CD4-positive, alpha-beta T cell treated with Interleukin-15 for 1 hour (primary cell): Measurements from ENCODE around the gene MAPT.
"Not testable (repeated sequence)": the region's sequence is repeated elsewhere in the genome, so short reads cannot be mapped to it uniquely, and the experiment has no call there.

Experiments used
- DNase-seq: peaks from one replicate; pipeline ENCODE4 v3.0.0-alpha.2; 2020

The MAPT gene

DNA sequence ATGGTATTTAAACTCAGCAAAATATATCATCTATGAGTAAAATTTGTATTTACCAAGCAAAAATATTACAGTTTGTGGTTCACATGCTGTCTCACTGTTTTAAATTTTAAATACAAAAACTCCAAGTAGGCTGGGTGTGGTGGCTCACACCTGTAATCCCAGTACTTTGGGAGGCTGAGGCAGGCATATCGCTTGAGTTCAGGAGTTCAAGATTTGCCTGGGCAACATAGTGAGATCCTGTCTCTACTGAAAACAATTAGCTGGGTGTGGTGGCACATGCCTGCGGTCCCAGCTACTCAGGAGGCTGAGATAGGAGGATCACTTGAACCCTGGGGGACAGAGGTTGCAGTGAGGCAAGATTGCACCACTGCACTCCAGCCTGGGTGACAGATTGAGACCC lies 37.3 kb downstream of the MAPT start:
- no peak for DNase-seq

DNA sequence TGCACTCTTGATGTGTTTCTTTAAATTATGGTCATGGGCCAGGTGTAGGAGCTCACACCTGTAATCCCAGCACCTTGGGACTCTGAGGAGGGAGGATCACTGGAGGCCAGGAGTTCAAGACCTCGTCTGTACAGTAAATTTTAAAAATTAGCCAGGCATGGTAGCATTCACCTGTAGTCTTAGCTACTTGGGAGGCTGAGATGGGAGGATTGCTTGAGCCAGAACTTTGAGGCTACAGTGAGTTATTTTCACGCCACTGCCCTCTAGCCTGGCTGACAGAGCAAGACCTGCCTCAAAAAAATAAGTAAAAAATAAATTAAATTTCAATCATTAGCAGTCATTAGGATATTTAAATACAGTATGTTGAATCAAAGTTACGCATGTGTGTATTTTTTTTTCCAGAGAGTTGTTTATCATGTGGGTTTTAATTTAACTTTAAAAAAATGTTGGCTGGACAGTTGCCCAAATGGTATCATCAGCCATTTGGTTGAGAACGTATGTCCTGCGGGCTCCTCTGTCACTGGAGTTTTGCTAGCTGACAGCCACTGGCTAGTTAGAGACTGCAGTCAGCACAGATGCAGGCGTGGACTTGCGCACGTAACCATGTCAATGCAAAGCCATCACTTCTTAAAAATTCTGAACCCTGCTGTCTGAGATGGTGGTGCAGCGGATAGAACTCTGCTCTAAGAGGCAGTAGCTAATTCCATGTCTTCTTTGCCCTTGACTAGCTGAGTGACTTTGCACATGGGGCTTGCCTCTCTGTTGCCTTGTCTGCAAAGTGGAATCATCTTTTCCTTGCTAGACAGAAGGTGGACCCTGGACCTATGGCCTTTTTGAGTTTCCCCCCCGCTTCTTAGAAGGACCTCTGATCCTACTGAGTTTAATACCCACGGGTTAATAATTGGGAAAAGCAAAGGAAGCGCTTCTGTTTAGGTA lies 40.0 kb downstream of the MAPT start:
- DNase-seq, result no peak

DNA sequence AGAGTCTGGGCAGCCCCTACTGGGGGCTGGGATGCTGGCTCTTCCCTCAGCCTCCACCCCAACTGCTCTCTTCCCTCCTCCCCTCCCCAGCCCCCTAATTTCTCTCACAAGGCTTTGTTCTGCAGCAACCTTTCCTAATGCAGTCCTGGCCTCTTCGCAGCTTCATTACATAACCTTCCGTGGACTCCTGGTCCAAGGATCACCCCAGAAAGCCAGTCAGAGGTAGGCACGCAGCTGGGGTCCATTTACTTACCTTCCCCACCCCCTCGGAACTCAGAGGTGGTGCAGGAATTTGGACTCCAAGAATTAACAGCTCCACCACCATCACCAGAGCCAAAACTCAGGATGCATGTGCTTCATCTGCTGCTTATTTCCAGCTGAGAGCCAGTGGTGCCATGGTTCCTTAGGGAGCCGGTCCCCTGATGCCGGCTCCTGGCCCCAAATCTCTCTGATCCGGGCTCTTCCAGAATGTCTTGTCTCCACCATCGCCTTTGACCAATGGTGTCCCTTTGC lies 40.9 kb downstream of the MAPT start:
- DNase-seq, result no peak

DNA sequence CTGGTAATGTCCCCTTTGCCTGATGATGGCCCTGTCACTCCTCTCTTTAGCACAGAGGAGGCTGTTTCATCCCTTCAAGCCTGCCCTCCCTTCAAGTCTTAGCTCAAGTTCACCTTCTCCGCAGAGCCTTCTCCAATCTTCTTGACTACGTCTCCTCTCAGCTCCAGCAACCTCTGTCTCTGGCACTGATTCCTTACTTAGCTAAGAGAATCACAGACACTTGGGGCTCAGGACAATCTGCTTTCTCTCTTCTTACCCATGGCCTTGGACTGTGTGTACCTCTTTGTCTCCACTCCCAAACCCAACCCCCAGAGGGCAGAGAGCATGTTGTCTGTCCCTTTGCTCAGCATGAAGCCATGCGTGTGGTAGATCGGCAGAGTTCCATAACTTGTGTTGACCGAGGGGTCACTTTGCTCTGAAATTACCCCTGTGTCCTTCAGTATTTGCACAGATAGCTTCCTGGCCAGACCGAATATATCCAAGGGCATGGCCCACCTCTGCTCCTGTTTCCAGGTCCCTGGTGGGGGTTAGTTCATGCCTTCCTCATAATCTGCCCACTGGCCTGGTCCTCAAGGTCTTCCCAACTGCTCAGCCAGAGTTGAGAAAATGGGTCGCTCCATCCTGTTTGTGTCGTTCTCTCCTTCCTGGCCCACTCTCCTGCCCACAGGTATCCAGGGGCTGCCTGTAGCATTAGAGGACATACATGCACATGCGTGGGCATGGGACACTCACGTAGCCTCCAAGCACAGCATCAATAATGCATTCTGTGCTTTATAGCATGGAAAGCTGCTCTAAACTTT lies 41.6 kb downstream of the MAPT start:
- DNase-seq, result no peak

DNA sequence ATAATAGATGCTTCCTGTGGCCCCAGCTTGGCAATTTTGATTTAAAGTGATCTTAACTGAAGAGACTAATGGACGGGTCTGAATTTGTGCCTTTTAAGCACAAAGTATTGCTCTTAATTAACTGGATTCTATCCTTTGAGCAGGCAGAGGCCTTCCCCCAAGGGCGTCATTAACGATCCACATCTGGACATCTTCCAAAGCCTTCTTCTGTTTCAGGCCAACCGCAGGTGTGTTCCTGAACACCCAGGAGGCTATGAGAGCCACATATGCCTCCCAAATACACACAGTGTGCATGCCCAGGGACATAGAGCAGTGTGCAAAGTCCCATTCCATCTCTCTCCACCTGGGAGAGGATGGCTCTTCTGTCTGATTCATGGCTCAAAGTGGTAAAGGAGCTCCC lies 42.3 kb downstream of the MAPT start:
- DNase-seq, result no peak

DNA sequence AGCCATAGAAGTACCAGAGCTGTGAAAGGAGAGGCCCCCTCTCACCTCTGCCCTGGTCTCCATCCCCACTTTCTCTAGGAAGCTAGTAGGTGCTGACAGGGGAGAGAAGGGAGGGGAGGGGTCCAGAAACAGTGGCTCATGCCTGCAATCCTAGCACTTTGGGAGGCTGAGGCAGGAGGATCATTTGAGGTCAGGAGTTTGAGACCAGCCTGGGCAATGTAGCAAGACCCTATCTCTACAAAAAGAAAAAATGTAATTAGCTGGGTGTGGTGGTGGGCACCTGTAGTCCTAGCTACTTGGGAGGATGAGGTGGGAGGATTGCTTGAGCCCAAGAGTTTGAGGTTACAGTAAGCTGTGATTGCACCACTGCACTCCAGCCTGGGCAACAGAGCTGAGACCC lies 42.8 kb downstream of the MAPT start:
- DNase-seq, result not testable (repeated sequence)

DNA sequence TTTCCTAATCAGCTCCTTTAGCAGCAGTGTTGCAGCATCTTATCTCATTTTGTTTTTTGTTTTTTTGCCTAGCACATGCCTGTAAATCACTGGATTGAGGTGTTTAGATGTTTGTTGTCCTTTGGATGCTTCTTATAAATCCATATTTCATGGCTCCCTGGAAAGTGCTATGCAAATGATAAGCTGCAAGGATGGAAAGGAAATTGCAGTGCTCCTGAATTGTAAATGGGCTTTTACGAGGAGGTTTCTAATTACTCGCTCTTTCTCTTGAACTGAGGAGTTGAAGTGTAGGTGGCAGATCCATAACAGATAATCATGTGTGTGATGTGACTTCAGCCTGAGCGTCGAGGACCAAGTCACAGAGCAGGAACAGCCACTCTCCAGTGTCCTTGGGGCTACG lies 45.0 kb downstream of the MAPT start:
- DNase-seq, result no peak

DNA sequence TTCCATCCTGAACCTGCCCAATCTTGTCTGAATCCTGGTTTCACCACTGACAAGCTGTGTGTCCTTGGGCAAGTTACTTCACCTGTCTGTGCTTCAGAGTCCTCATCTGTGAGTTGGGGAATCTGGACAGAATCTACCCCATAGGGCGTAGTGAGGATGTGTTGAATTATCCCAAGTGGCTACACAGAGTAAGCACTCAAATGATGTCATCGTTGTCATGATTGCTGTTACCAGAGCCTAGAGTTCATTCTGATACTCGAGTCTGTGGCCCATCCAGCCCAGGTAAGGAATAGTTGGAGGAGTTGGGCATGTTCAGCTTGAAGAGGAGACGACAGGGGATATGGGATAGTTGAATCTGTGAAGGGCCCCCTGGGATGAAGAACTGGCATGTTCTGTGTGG lies 45.9 kb downstream of the MAPT start:
- DNase-seq, result no peak

DNA sequence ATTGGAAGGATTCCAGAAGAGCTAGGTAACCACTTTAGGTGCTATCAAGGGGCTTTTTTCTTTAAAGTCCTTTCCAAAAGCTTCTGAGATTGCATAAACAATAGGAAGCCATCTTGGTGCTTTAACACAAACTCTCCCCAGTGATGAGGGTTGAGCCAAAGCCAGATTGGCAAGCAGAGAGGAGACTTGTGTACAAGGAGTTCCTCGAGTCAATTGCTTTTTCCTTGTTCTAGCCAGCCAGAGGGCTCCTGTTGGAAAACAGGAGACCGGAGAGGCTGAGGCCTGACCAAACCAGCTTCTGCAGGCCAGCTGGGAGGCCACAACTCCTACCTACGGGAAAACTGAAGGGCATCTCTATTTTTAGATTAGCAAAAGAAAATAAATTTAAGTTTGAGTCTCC lies 46.5 kb downstream of the MAPT start:
- DNase-seq, result no peak

DNA sequence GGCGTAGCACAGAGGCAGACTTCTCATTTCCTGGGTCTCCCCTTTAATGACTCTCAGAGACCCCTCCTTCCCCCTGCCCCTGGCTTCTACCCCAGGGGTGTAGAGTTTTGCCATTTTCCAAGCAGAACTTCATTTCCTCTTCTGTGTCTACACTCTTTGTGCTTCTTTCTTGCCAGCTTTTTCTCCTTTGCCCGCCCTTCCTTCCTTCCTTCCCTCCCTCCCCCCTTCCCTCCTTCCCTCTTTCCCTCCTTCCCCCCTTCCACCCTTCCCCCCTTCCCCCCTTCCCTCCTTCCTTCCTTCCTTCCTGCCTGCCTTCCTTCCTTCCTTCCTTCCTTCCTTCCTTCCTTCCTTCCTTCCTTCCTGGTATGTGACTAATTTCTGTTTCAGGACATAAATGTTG lies 47.0 kb downstream of the MAPT start:
- DNase-seq, result no peak

DNA sequence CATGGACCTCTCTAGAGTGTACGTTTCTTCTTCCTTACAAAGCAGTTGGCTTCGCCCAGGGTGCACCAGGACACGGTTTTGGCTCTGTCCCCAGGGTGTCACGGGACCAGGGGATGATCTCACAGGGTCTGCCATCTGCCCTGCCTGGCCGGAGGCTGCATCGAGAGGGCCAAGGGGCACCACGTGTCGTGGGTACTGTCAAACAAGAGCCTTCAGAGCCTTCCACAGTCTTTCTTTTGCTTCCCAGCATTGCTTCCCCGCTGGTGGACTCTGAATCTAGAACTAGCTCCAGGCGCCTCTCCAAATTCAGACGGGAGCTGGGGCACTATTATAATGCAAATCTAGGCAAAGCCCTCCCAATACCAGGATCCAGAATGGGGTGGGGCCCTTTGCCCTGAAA lies 47.9 kb downstream of the MAPT start:
- no peak for DNase-seq

DNA sequence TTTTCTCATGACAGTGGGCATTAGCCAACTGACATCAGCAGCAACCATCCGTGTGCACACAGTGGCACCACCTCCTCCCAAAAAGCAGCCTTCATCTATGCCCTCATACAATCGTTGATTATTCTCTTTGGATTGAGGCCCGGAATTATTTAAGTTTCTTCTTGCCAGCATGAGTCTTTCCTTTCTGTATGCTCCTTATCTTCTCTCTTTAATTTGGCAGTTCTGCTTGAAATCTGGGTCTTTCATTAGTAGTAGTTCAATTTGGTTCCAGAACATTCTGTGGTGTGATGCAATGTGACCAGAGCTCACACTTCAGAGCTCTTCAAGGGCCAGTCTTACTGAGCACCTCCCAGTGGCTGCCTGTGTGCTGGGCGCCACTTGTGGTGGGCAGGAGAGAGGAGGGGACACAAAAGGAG lies 52.5 kb downstream of the MAPT start:
- DNase-seq, result no peak

DNA sequence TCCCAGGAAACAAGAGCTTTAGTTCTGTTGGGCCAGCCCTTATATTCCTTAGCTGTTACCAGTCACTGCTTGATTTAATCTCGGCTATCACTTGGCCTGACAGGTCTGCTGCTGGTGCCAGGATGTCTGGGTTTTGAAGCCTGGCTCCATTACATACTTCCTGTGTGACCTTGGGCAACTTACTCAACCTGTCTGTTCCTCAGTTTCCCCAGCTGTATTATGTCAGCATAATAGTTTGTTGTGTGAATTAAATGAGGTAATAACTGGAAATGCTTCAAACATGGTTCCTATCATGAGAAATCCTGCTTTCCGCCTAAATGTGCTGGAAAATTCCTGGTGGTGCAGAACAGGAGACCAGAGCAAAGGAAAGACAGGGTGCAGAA lies 54.1 kb downstream of the MAPT start:
- no peak for DNase-seq

DNA sequence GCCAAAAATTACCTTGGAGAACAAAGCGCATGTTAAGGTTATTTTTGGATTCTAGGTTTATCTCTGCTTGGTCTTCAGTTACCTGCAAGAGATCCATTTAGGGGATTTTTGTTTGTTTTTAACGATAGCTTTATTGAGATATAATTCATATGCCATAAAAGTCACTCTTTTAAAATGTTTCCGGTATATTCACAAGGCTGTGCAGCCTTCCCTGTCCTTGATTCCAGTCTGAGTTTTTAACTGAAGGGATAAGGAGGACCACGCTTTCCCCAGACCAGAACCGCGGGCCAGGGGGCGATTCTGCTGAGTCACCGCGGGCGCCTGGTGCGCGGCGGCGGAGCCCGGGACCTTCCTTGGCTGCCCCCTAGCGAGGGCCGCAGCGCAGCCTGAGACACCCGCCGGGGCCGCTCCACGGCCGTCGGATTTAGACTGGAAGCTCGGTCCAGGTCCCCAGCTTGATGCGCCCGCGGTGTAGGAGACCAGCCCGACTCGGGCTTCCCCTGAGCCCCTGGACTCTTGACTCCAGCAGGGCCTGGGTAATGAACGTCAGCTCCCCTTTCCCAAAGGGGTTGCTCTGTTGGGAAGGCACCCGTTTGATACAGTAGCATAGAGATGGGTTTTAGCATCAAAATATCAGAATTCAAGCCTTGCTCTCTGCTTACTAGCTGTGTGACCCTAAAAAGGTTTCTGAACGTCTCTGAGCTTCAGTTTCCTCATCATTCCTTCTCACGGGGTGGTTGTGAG lies 54.7 kb downstream of the MAPT start:
- DNase-seq, result peak; percentile 49

DNA sequence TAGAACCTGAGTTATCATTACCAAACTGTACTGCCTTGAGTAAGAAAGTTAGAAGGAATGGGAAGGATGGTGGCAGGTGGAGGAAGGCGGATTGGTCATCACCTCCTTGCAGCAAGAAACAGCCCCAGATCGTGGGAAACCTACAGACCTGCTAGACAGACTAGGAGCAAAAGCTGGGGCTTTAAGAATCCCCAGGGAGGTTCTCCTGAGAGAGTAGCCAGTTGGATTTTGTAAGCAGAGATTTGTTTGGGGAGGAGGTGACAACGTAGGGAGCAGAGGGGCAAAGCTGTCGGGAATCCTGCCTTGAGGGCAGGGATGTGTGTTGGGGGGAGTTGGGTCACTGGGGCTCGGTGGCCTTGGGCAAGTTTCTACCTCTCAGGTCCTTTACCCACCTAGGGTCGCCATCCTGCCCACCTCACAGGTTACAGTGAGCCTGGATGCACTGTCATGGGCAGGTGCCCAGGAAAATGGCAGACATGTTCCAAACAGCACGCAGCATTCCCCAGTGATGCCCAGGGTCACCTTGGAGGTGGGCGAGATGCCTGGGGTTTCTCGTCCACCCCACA lies 55.5 kb downstream of the MAPT start:
- DNase-seq, result no peak

DNA sequence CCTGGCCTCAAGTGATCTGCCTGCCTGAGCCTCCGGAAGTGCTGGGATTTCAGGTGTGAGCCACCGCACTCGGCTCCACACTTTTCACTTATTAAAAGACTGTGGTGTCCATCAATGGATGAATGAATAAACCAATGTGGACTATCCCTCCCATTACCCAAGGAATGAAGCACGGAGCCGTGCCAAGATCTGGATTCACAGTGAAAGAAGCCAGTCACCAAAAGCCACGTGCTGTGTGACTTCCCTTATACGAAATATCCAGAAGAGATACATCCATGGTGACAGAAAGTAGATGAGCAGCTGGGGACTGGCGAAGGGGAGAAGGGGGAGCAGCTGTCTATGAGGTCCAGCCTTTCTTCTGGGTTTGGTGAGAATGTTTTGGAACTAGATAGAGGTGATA lies 56.5 kb downstream of the MAPT start:
- no peak for DNase-seq

DNA sequence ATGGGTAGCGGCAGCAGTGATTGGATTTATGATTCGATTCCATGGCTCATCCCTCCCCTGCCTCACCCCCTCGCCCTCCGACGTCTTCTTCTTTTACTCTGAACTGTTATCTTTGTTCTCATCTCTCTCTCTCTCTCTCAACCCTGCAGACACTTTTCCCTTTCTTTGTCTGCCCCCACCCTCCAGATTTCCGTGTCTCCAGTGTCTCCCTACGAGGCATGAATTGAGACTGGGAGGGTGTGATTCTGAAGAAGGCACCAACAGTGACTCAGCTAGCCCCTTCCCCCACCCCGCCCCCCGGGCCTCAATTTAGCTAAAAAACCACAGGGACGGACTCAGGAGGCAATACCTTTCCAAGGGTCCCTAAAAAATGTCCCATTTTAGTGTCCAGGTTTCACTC lies 57.0 kb downstream of the MAPT start:
- DNase-seq, result no peak

DNA sequence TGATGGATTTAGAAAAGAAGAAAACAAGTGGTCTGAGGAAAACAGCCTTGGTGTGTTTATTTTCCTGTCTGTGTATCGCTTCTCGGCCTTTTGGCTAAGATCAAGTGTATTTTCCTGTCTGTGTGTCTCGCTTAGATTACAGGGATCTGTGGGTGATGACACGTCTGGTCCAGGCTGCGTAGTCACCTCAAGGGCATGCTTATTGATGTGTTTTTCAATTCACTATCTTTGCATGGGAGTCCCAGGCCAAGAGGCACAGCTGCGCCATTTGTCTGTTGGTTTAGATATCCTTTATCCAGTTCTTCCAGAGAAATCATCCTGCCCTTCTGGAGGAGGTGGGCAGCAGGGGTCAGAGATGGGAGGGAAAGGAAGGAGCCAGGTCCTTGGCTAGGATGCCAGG lies 57.6 kb downstream of the MAPT start:
- DNase-seq, result no peak

DNA sequence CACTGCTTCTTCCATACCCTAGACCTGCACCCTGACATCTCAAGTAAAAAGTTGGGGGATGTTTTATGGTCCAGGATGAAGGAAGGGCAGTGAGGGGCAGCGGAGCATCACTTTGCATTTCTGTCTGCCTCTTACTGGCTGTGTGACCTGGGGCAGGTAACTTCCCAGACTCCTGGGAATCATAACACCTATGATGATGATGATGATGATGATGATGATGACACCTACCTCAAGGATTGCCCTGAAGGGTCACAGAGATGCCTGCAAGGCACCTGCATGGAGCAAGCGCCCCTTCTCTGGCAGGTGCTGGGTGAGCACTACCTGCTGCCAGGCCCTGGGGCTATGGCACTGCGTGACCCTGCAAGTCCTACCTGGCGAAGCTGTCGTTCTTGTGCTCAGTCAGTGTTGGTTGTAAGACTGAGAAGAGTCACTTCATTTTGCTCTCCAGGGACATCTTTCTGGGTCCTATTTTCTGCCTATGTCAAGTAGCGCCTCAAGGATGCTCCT lies 58.5 kb downstream of the MAPT start:
- DNase-seq, result no peak

DNA sequence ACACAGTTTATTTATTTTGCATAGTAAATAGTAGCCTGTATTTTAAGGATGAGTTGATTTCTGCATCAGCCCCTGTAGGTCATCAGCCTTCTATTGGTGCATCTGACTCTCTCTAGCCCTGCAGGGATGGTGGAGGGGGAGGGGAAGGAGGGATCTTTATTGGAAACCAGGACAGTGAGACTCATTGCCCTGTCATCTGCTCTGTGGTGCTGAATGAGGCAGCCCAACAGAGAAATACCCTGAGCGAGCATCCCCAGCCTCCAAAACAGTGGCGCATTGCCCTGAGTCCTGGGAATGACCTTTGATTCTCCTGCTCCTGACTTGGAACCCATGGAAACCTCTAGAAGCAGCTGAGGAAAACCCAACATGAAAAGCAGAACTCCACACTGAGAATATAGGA lies 59.2 kb downstream of the MAPT start:
- DNase-seq, result no peak

DNA sequence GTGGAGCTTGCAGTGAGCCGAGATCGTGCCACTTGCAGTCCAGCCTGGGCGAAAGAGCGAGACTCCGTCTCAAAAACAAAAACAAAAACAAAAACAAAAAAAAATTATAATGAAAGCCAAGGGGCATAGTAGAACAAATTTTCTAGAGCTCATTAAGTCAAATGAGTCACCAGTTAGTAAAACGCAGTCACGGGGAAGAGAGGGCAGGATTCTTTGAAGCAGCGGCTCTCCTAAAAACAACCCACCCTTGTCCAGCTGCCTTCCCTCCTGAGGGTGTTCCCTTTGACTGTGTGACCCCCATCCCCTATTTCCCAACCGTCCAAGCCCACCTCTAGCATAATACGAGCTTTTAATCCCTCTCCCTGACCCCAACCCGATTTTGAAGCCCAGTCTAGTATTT lies 60.6 kb downstream of the MAPT start:
- no peak for DNase-seq

DNA sequence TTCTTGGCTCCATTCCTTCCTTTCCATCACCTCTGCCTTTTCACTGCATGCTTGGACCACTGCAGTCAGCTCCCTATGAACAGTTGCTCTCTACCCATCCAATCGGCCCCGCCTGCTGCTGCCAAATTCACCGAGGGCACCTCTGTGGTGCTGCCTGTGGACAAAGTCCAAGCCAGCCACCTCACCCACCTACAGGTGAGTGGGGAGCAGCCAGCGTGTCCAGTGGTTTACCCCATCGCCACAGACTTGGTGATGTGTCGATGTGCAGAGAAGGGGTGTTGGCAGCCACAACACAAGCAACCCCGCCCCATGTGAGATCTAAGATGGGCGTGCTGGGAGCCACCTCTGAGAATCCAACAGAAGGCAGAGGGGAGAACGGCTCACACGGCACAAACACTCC lies 61.0 kb downstream of the MAPT start:
- DNase-seq, result no peak

DNA sequence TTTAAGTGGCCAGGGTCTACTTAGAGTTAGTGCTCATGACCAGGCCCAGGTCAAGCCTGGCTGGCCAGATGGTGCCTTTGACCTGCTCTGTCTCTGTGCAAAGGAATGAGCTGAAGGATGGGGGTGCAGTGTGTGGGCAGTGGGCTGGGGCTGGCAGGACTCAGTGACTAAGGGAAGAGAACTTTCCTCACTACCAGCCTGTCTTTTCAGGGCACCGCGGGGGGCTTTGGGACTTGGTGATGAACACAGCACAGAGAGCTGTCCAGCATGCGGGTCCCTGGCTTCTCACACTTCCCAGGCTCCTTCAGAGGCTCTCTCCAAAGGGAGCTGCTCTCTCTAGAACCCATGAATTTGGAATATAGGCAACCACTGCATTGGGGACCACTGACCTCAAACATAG lies 61.7 kb downstream of the MAPT start:
- no peak for DNase-seq
